Gastroesophageal sphincter (tissue), 3 donors: ENCODE data around the gene GALNT10.

Experiments
- CTCF ChIP-seq, 4 experiments: fragments of 200-600 bp in 2 of 4; fragments of 450-650 bp in 2 of 4; sonication (generic) in 1 of 4; IDR thresholded peaks; one replicate each; pipeline ENCODE4 v1.5.1; 2017 to 2019; ENCODE audit warnings: antibody characterized with exemption in 4 of 4, mild to moderate bottlenecking in 2 of 4, moderate library complexity in 2 of 4
- EP300 ChIP-seq: sonication (generic); formaldehyde crosslinking; IDR thresholded peaks from one replicate; pipeline ENCODE4 v1.6.1; 2017; ENCODE audit warnings: antibody characterized with exemption, mild to moderate bottlenecking
- POLR2A ChIP-seq, 2 donors: fragments of 450-650 bp; IDR thresholded peaks; one replicate each; pipeline ENCODE4 v1.6.1; 2017; ENCODE audit warnings: antibody characterized with exemption in 2 of 2, mild to moderate bottlenecking in 2 of 2, moderate library complexity in 1 of 2
- POLR2AphosphoS5 ChIP-seq: sonication (generic); formaldehyde crosslinking; IDR thresholded peaks from one replicate; pipeline ENCODE4 v1.6.1; 2017; ENCODE audit warnings: antibody characterized with exemption

DNA sequence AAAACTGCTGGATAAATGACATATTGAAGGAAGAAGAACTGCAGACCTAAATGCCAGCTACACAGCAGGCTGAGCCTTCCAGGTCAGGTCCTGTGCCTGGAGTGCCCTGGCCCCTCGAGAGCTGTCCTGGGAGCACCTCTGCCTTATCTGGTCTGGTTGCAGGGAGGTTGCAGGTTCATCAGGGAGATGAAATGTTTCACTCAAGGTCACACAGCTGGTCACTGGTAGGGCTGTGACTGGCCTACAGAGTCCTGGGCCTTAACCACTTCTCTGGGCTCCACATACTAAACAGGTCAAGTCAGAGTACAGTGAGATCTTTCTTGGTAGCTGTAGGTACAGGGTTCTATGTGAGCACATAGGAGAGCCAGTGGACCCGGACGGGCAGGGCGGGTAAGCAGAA, 16.7 kb downstream of the GALNT10 start:
- TF ChIP-seq CTCF (IDR thresholded peaks at IDR 0.05), result no peak
- TF ChIP-seq POLR2AphosphoS5, result no peak
- TF ChIP-seq EP300, result no peak
- no peak for TF ChIP-seq POLR2A (IDR thresholded peaks at IDR 0.05)
